ENCODE data around the gene SPOCK2.
A peak's percentile ranks its signal among the peaks of the same experiment; 100 is the strongest.

The SPOCK2 gene

DNA sequence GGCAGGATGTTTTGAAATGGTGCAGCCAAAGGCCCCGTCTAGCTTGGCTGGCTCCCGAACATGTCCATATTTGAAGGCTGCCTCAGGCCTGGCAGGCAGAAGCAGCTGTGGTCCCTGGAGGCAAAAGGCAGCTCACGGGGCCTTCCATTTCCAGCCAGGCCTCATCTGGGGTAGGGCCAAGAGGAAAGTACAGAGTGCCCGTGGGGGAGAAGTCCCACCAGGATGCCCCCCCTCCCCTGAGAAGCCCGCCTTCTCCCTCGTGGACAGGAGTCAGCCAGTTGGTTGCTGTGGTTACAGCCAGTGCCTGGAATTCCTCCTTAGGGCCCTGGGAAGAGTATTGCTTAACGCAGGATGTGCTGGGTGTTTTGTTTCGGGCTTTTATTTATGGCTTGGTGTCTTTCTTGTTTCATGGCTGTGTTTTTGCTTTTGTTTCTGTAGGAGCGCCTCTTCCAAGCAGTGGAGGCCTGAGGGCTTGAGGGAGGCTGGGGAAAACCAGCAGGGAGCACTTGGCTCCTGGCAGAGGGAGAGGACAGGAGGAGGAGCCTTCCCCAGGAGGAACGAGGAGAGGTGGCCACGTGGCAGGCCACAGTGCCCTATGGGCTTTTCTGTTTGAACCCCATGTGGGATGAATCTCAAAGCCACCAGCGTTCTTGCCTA, 78.8 kb downstream of the SPOCK2 start (continued):
- TF ChIP-seq ZBTB8A (tag by site-specific recombination; IDR thresholded peaks at IDR 0.05) (peak; percentile 38; the same call in 1 of the 2 replicates), KLF1 (tag by site-specific recombination; IDR thresholded peaks at IDR 0.05) (no peak), FEZF1 (tag by site-specific recombination; IDR thresholded peaks at IDR 0.05) (no peak), WT1 (tag by site-specific recombination; IDR thresholded peaks at IDR 0.05) (no peak), ZIC2 (tag by site-specific recombination; IDR thresholded peaks at IDR 0.05) (peak; percentile 89), ZSCAN23 (tag by site-specific recombination; IDR thresholded peaks at IDR 0.05) (no peak), ZNF830 (tag by site-specific recombination; IDR thresholded peaks at IDR 0.05; ENCODE audit: low read depth) (no peak), ZNF335 (tag by site-specific recombination; conservative IDR thresholded peaks at IDR 0.05) (no peak), ZNF600 (tag by site-specific recombination; IDR thresholded peaks at IDR 0.05) (no peak), TRIM28 (IDR thresholded peaks at IDR 0.05; ENCODE audit: borderline replicate concordance, low read length) (0 out of 2 replicates have a peak, but pooled peaks have one; percentile 19), ZNF843 (tag by site-specific recombination; IDR thresholded peaks at IDR 0.05) (no peak), HOXC10 (CRISPR knock-in tag; IDR thresholded peaks at IDR 0.05) (no peak), ZBTB20 (tag by site-specific recombination; IDR thresholded peaks at IDR 0.05) (peak; percentile 60; the same call in 1 of the 2 replicates), ZBTB48 (tag by site-specific recombination; IDR thresholded peaks at IDR 0.05) (no peak), ZNF121 (tag by site-specific recombination; IDR thresholded peaks at IDR 0.05) (no peak)
- TF ChIP-seq, protein P1, sequence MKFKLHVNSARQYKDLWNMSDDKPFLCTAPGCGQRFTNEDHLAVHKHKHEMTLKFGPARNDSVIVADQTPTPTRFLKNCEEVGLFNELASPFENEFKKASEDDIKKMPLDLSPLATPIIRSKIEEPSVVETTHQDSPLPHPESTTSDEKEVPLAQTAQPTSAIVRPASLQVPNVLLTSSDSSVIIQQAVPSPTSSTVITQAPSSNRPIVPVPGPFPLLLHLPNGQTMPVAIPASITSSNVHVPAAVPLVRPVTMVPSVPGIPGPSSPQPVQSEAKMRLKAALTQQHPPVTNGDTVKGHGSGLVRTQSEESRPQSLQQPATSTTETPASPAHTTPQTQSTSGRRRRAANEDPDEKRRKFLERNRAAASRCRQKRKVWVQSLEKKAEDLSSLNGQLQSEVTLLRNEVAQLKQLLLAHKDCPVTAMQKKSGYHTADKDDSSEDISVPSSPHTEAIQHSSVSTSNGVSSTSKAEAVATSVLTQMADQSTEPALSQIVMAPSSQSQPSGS (tag by site-specific recombination; IDR thresholded peaks at IDR 0.05; ENCODE audit: low read depth): no peak
- TF ChIP-seq, protein P2, sequence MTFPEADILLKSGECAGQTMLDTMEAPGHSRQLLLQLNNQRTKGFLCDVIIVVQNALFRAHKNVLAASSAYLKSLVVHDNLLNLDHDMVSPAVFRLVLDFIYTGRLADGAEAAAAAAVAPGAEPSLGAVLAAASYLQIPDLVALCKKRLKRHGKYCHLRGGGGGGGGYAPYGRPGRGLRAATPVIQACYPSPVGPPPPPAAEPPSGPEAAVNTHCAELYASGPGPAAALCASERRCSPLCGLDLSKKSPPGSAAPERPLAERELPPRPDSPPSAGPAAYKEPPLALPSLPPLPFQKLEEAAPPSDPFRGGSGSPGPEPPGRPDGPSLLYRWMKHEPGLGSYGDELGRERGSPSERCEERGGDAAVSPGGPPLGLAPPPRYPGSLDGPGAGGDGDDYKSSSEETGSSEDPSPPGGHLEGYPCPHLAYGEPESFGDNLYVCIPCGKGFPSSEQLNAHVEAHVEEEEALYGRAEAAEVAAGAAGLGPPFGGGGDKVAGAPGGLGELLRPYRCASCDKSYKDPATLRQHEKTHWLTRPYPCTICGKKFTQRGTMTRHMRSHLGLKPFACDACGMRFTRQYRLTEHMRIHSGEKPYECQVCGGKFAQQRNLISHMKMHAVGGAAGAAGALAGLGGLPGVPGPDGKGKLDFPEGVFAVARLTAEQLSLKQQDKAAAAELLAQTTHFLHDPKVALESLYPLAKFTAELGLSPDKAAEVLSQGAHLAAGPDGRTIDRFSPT (tag by site-specific recombination; IDR thresholded peaks at IDR 0.05): no peak
- TF ChIP-seq, protein P3, sequence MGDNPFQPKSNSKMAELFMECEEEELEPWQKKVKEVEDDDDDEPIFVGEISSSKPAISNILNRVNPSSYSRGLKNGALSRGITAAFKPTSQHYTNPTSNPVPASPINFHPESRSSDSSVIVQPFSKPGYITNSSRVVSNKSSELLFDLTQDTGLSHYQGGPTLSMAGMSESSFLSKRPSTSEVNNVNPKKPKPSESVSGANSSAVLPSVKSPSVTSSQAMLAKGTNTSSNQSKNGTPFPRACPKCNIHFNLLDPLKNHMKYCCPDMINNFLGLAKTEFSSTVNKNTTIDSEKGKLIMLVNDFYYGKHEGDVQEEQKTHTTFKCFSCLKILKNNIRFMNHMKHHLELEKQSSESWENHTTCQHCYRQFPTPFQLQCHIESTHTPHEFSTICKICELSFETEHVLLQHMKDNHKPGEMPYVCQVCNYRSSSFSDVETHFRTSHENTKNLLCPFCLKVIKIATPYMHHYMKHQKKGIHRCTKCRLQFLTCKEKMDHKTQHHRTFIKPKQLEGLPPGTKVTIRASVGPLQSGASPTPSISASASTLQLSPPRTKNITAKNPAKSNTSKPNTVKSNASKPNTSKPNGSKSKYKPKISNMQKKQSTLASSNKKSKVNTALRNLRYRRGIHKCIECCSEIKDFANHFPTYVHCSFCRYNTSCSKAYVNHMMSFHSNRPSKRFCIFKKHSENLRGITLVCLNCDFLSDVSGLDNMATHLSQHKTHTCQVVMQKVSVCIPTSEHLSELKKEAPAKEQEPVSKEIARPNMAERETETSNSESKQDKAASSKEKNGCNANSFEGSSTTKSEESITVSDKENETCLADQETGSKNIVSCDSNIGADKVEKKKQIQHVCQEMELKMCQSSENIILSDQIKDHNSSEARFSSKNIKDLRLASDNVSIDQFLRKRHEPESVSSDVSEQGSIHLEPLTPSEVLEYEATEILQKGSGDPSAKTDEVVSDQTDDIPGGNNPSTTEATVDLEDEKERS (tag by site-specific recombination; IDR thresholded peaks at IDR 0.05): no peak
- TF ChIP-seq, protein P4, sequence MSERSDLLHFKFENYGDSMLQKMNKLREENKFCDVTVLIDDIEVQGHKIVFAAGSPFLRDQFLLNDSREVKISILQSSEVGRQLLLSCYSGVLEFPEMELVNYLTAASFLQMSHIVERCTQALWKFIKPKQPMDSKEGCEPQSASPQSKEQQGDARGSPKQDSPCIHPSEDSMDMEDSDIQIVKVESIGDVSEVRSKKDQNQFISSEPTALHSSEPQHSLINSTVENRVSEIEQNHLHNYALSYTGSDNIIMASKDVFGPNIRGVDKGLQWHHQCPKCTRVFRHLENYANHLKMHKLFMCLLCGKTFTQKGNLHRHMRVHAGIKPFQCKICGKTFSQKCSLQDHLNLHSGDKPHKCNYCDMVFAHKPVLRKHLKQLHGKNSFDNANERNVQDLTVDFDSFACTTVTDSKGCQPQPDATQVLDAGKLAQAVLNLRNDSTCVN (tag by site-specific recombination; optimal IDR thresholded peaks at IDR 0.05): no peak

DNA sequence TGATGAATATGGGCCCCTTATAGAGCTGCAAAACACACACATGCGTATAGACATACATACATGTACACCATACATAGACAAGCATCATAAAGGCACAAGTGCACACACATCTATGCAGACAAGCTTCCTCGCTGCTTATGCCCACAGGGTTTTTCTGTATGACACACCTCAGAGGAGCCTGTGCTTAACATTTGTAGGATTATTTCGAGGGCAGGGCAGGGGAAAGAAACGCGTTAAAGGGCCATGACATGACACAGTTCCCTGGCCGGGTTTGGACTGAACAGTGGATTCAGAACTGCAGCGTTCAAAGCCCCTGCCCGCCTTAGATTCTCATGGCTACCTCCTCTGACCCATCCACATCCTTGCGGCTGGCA, 79.3 kb downstream of the SPOCK2 start:
- H3K27ac ChIP-seq (ENCODE audit: extremely low read depth, low read depth, low read length): peak overlapping the region; percentile 18; the same call in 1 of the 2 replicates
- no peak overlapping the region for H3K4me3 ChIP-seq (ENCODE audit: low read depth, low read length)
- POLR2A ChIA-PET: interaction anchor here (0.6 kb wide), 2 partner anchors 97 to 239 kb away, joined by 3 to 9 read pairs; no protein-coding TSS in a partner anchor
- no peaks in the 10 kb centered on the region for H3K9me3 ChIP-seq (ENCODE audit: control insufficient read depth, insufficient read depth, low read depth, low read length)
- H3K36me3 ChIP-seq (ENCODE audit: control insufficient read depth in 2 of 2, insufficient read depth in 1 of 2, low read length in 2 of 2): peaks cover 0 to 40% of the 10 kb centered on the region in 2 experiments; a peak in 1 of 3 replicates
- CTCF ChIA-PET: no interaction called here
- H3K4me1 ChIP-seq (ENCODE audit: control insufficient read depth, insufficient read depth, low read length): peaks cover 4% of the 10 kb centered on the region; the same call in 1 of the 2 replicates
- TF ChIP-seq, protein P5, sequence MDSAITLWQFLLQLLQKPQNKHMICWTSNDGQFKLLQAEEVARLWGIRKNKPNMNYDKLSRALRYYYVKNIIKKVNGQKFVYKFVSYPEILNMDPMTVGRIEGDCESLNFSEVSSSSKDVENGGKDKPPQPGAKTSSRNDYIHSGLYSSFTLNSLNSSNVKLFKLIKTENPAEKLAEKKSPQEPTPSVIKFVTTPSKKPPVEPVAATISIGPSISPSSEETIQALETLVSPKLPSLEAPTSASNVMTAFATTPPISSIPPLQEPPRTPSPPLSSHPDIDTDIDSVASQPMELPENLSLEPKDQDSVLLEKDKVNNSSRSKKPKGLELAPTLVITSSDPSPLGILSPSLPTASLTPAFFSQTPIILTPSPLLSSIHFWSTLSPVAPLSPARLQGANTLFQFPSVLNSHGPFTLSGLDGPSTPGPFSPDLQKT (IDR thresholded peaks at IDR 0.05; ENCODE audit: borderline replicate concordance, low read depth, low read length): no peak
- TF ChIP-seq ZNF561 (tag by site-specific recombination; IDR thresholded peaks at IDR 0.05; ENCODE audit: borderline replicate concordance) (no peak), SP3 (tag by site-specific recombination; IDR thresholded peaks at IDR 0.05) (no peak), ZNF677 (tag by site-specific recombination; IDR thresholded peaks at IDR 0.05) (no peak), ZNF391 (tag by site-specific recombination; IDR thresholded peaks at IDR 0.05; ENCODE audit: borderline replicate concordance, low read depth) (no peak), ZFP69B (tag by site-specific recombination; IDR thresholded peaks at IDR 0.05) (no peak), ZNF624 (tag by site-specific recombination; IDR thresholded peaks at IDR 0.05) (no peak), ZNF404 (tag by site-specific recombination; IDR thresholded peaks at IDR 0.05) (no peak), SCRT2 (tag by site-specific recombination; IDR thresholded peaks at IDR 0.05) (no peak), KLF9 (tag by site-specific recombination; IDR thresholded peaks at IDR 0.05; ENCODE audit: low read depth) (no peak), ZNF571 (tag by site-specific recombination; IDR thresholded peaks at IDR 0.05) (no peak)
